ENCODE measurements around the gene RBMS3. TPM values are rescaled to one million over a fixed set of nuclear protein-coding genes. Genes with fewer than 3 reads are reported as not detected.

The RBMS3 gene
- total RNA-seq, 1 donor from 2014 or later, result 33.0 TPM

GRCh38 chr3:29512641-29513040 lies 231.8 kb downstream of the RBMS3 start:
- Mint-ChIP-seq H3K27me3 (ENCODE audit: low read depth, unreplicated experiment) (no peaks in the 10 kb centered on the region), H3K4me1 (ENCODE audit: low read depth, unreplicated experiment) (peaks cover 32% of the 10 kb centered on the region), H3K9me3 (ENCODE audit: unreplicated experiment) (peaks cover 2% of the 10 kb centered on the region), H3K27ac (ENCODE audit: unreplicated experiment) (no peak overlapping the region), H3K4me3 (ENCODE audit: unreplicated experiment) (no peak overlapping the region), H3K36me3 (ENCODE audit: low read depth, unreplicated experiment) (peaks cover 3% of the 10 kb centered on the region)
- Histone ChIP-seq H3K27me3 (ENCODE audit: insufficient read depth, low read length) (no peaks in the 10 kb centered on the region), H3K36me3 (ENCODE audit: insufficient read depth, low read length) (no peaks in the 10 kb centered on the region), H2AFZ (ENCODE audit: low read depth, low read length) (no peak overlapping the region), H3K79me2 (ENCODE audit: insufficient read depth, low read length) (no peaks in the 10 kb centered on the region), H4K20me1 (ENCODE audit: insufficient read depth, low read length) (no peaks in the 10 kb centered on the region), H3K4me1 (ENCODE audit: insufficient read depth, low read length) (peaks cover 27% of the 10 kb centered on the region), H3K9ac (ENCODE audit: low read length) (peak overlapping the region; percentile 30), H3K4me3 (ENCODE audit: insufficient read depth, low read depth, low read length) (no peak overlapping the region), H3K27ac (ENCODE audit: low read depth, low read length) (no peak overlapping the region), H3K9me3 (ENCODE audit: insufficient read depth, low read depth, low read length) (no peaks in the 10 kb centered on the region), H3K4me2 (ENCODE audit: low read length) (peak overlapping the region; percentile 79)
- DNase-seq (ENCODE audit: low read depth) (no peak), FAIRE-seq (no peak)
- TF ChIP-seq CTCF (IDR thresholded peaks at IDR 0.05; ENCODE audit: insufficient read depth, low read depth, low read length) (no peak), EZH2 (IDR thresholded peaks at IDR 0.05; ENCODE audit: insufficient read depth, low read length) (no peak)

GRCh38 chr3:29513236-29513635 lies 232.4 kb downstream of the RBMS3 start:
- Histone ChIP-seq H4K20me1 (ENCODE audit: insufficient read depth, low read length) (no peaks in the 10 kb centered on the region), H3K4me2 (ENCODE audit: low read length) (peak overlapping the region; percentile 79), H3K27me3 (ENCODE audit: insufficient read depth, low read length) (no peaks in the 10 kb centered on the region), H3K27ac (ENCODE audit: low read depth, low read length) (peak overlapping the region; percentile 42), H2AFZ (ENCODE audit: low read depth, low read length) (no peak overlapping the region), H3K9ac (ENCODE audit: low read length) (peak overlapping the region; percentile 30), H3K36me3 (ENCODE audit: insufficient read depth, low read length) (no peaks in the 10 kb centered on the region), H3K4me1 (ENCODE audit: insufficient read depth, low read length) (peaks cover 27% of the 10 kb centered on the region), H3K79me2 (ENCODE audit: insufficient read depth, low read length) (no peaks in the 10 kb centered on the region), H3K4me3 (ENCODE audit: insufficient read depth, low read depth, low read length) (peak overlapping the region; percentile 1), H3K9me3 (ENCODE audit: insufficient read depth, low read depth, low read length) (no peaks in the 10 kb centered on the region)
- no peak for TF ChIP-seq CTCF (IDR thresholded peaks at IDR 0.05; ENCODE audit: insufficient read depth, low read depth, low read length)
- no peak for TF ChIP-seq EZH2 (IDR thresholded peaks at IDR 0.05; ENCODE audit: insufficient read depth, low read length)
- DNase-seq (ENCODE audit: low read depth) (peak; percentile 59), FAIRE-seq (peak; percentile 84)
- Mint-ChIP-seq H3K27me3 (ENCODE audit: low read depth, unreplicated experiment) (no peaks in the 10 kb centered on the region), H3K4me3 (ENCODE audit: unreplicated experiment) (no peak overlapping the region), H3K27ac (ENCODE audit: unreplicated experiment) (peak overlapping the region; percentile 27), H3K36me3 (ENCODE audit: low read depth, unreplicated experiment) (peaks cover 3% of the 10 kb centered on the region), H3K4me1 (ENCODE audit: low read depth, unreplicated experiment) (peaks cover 32% of the 10 kb centered on the region), H3K9me3 (ENCODE audit: unreplicated experiment) (peaks cover 2% of the 10 kb centered on the region)

GRCh38 chr3:29514170-29514569 lies 233.3 kb downstream of the RBMS3 start:
- Histone ChIP-seq H3K9ac (ENCODE audit: low read length) (no peak overlapping the region), H3K4me3 (ENCODE audit: insufficient read depth, low read depth, low read length) (no peak overlapping the region), H3K9me3 (ENCODE audit: insufficient read depth, low read depth, low read length) (no peaks in the 10 kb centered on the region), H3K36me3 (ENCODE audit: insufficient read depth, low read length) (no peaks in the 10 kb centered on the region), H3K4me2 (ENCODE audit: low read length) (peak overlapping the region; percentile 79), H3K27me3 (ENCODE audit: insufficient read depth, low read length) (no peaks in the 10 kb centered on the region), H4K20me1 (ENCODE audit: insufficient read depth, low read length) (no peaks in the 10 kb centered on the region), H3K27ac (ENCODE audit: low read depth, low read length) (no peak overlapping the region), H3K4me1 (ENCODE audit: insufficient read depth, low read length) (peaks cover 27% of the 10 kb centered on the region), H2AFZ (ENCODE audit: low read depth, low read length) (no peak overlapping the region), H3K79me2 (ENCODE audit: insufficient read depth, low read length) (no peaks in the 10 kb centered on the region)
- FAIRE-seq, result peak; percentile 5
- Mint-ChIP-seq H3K4me1 (ENCODE audit: low read depth, unreplicated experiment) (peaks cover 33% of the 10 kb centered on the region), H3K27ac (ENCODE audit: unreplicated experiment) (no peak overlapping the region), H3K9me3 (ENCODE audit: unreplicated experiment) (peaks cover 2% of the 10 kb centered on the region), H3K36me3 (ENCODE audit: low read depth, unreplicated experiment) (no peaks in the 10 kb centered on the region), H3K4me3 (ENCODE audit: unreplicated experiment) (no peak overlapping the region), H3K27me3 (ENCODE audit: low read depth, unreplicated experiment) (no peaks in the 10 kb centered on the region)
- TF ChIP-seq CTCF (IDR thresholded peaks at IDR 0.05; ENCODE audit: insufficient read depth, low read depth, low read length) (no peak), EZH2 (IDR thresholded peaks at IDR 0.05; ENCODE audit: insufficient read depth, low read length) (no peak)
- no peak for DNase-seq (ENCODE audit: low read depth)
